Thoracic aorta (tissue), 2 donors: ENCODE measurements around the gene NOS3. TPM values are rescaled to one million over a fixed set of nuclear protein-coding genes. Genes with fewer than 3 reads are reported as not detected.

Experiments used
- ATAC-seq: fragments of 150-250 bp; one replicate; pipeline ENCODE4 v1.8.0; 2017; ENCODE audit warnings: low read depth; ENCODE audit not compliant: insufficient number of reproducible peaks, low FRiP score
- DNase-seq: peaks from one replicate; pipeline ENCODE4 v3.0.0-alpha.2; 2020; ENCODE audit warnings: low spot score
- H3K27ac ChIP-seq, 2 donors: fragments of 200-600 bp; sonication (generic); 1 replicate in 1 of 2; 2 replicates in 1 of 2; pipeline ENCODE4 v1.5.1; 2016; ENCODE audit warnings: mild to moderate bottlenecking in 2 of 2, moderate library complexity in 2 of 2
- H3K27me3 ChIP-seq: fragments of 200-600 bp; sonication (generic); replicated peaks from 2 replicates; pipeline ENCODE4 v1.6.0; 2016; ENCODE audit warnings: mild to moderate bottlenecking; ENCODE audit not compliant: insufficient read depth
- H3K36me3 ChIP-seq: fragments of 200-600 bp; sonication (generic); one replicate; pipeline ENCODE4 v1.5.1; 2016
- H3K4me1 ChIP-seq, 2 donors: fragments of 200-600 bp; sonication (generic); 1 replicate in 1 of 2; 2 replicates in 1 of 2; pipeline versions ENCODE4 v1.5.1 to v1.6.0; 2016; ENCODE audit warnings: low read depth in 2 of 2, mild to moderate bottlenecking in 1 of 2; ENCODE audit not compliant: control insufficient read depth in 1 of 2
- H3K4me3 ChIP-seq: fragments of 200-600 bp; sonication (generic); 2 replicates; pipeline ENCODE4 v1.5.1; 2016; ENCODE audit warnings: mild to moderate bottlenecking
- H3K9me3 ChIP-seq: fragments of 200-600 bp; sonication (generic); 2 replicates; pipeline ENCODE4 v1.5.1; 2016
- total RNA-seq, 2 donors: library from RNA; depleted of rRNA; stranded (reverse); fragments of >200 nt; gene quantifications; one replicate each; pipeline versions ENCODE4 v1.1.0 to v1.2.3, GENCODE V29; 2016
- TF ChIP-seq, protein P1 (sequence below): fragments of 200-600 bp; sonication (generic); IDR thresholded peaks from one replicate; pipeline ENCODE4 v1.5.1; 2019; ENCODE audit warnings: antibody characterized with exemption

NOS3 gene
- total RNA-seq, 2 donors from 2014 or later, result 8.4 to 18.6 TPM

DNA sequence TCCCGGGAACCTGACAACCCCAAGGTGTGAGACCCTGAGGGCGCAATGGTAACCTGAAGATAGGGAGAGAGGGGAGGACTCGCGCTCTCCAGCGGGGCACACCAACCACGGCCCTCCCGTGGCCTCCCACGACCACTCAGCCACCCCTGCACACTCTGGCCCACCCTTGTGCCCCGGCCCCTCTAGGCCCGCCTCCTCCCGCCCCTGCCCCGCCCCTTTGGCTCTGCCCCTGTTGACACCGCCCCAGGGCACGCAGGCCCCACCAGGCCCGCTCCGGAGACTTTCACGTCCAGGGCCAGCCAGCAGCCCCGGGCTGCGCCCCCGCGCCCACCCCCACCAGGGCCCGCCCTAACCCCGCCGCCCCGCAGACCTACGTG is 22.5 kb downstream of the NOS3 start:
- Histone ChIP-seq H3K4me3 (peak overlapping the region; percentile 66), H3K27ac (no peak overlapping the region), H3K27me3 (peaks cover 4% of the 10 kb centered on the region), H3K9me3 (no peaks in the 10 kb centered on the region), H3K4me1 (peaks cover 9 to 22% of the 10 kb centered on the region in 2 donors), H3K36me3 (no peaks in the 10 kb centered on the region)
- ATAC-seq (no peak), DNase-seq (no peak)
- TF ChIP-seq, protein P1, sequence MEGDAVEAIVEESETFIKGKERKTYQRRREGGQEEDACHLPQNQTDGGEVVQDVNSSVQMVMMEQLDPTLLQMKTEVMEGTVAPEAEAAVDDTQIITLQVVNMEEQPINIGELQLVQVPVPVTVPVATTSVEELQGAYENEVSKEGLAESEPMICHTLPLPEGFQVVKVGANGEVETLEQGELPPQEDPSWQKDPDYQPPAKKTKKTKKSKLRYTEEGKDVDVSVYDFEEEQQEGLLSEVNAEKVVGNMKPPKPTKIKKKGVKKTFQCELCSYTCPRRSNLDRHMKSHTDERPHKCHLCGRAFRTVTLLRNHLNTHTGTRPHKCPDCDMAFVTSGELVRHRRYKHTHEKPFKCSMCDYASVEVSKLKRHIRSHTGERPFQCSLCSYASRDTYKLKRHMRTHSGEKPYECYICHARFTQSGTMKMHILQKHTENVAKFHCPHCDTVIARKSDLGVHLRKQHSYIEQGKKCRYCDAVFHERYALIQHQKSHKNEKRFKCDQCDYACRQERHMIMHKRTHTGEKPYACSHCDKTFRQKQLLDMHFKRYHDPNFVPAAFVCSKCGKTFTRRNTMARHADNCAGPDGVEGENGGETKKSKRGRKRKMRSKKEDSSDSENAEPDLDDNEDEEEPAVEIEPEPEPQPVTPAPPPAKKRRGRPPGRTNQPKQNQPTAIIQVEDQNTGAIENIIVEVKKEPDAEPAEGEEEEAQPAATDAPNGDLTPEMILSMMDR, result no peak

DNA sequence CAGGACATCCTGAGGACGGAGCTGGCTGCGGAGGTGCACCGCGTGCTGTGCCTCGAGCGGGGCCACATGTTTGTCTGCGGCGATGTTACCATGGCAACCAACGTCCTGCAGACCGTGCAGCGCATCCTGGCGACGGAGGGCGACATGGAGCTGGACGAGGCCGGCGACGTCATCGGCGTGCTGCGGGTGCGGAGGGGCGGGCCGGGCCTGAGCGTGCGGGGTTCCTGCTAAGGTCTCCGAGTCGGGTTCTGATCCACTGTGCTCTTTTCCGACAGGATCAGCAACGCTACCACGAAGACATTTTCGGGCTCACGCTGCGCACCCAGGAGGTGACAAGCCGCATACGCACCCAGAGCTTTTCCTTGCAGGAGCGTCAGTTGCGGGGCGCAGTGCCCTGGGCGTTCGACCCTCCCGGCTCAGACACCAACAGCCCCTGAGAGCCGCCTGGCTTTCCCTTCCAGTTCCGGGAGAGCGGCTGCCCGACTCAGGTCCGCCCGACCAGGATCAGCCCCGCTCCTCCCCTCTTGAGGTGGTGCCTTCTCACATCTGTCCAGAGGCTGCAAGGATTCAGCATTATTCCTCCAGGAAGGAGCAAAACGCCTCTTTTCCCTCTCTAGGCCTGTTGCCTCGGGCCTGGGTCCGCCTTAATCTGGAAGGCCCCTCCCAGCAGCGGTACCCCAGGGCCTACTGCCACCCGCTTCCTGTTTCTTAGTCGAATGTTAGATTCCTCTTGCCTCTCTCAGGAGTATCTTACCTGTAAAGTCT is 23.1 kb downstream of the NOS3 start:
- Histone ChIP-seq H3K27ac (no peak overlapping the region), H3K9me3 (no peaks in the 10 kb centered on the region), H3K36me3 (no peaks in the 10 kb centered on the region), H3K27me3 (peaks cover 4% of the 10 kb centered on the region), H3K4me3 (peak overlapping the region; percentile 66), H3K4me1 (peaks cover 9 to 23% of the 10 kb centered on the region in 2 donors)
- TF ChIP-seq, protein P1, result no peak
- DNase-seq (peak; percentile 27), ATAC-seq (no peak)

DNA sequence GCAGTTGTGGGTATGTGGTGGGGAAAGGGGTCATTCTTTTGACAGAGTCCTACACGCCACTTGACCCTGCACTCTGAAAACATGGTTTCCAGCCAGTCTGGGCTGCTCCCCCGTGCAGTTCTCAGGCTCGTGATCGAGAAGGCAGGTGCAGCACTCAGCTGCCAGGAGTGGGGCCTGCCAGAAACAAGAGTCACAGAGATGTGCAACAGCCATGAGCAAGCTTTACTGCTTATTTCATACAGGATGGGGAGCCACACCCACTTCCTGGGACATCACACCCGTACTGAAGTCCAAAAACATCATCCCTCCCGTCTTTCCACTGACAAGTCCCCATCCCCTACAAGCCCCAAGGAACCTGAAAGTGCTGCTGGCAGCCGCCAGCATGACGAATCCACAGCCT is 24.1 kb downstream of the NOS3 start:
- DNase-seq (no peak), ATAC-seq (no peak)
- no peak overlapping the region for H3K27ac ChIP-seq
- H3K36me3 ChIP-seq, result no peaks in the 10 kb centered on the region
- H3K27me3 ChIP-seq, result peaks cover 2% of the 10 kb centered on the region
- H3K9me3 ChIP-seq, result no peaks in the 10 kb centered on the region
- no peak overlapping the region for H3K4me3 ChIP-seq
- TF ChIP-seq, protein P1, result no peak
- H3K4me1 ChIP-seq, result peaks cover 9 to 26% of the 10 kb centered on the region in 2 donors

DNA sequence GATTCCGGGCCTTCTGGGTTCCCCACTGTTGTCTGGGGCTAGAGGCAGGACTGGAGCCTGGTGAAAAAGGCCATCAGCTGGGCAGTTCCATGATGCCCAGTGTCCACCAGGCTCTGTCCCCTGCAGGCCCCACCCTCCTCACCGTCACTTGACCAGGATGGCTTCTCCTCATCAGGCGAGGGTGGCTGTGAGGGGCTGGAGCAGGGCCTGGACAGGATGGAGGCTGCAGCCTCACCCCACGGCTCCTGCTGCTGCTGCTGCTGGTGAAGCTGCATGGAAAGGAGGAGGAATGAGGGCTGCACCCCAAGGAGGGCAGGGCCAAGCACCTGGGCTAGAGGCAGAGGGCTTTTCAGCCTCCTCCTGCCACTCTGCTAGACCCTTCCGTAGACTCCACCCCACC is 25.1 kb downstream of the NOS3 start:
- Histone ChIP-seq H3K27ac (no peak overlapping the region), H3K4me3 (no peak overlapping the region), H3K27me3 (no peaks in the 10 kb centered on the region), H3K36me3 (no peaks in the 10 kb centered on the region), H3K4me1 (peaks cover 9 to 26% of the 10 kb centered on the region in 2 donors), H3K9me3 (no peaks in the 10 kb centered on the region)
- TF ChIP-seq, protein P1, result no peak
- DNase-seq (no peak), ATAC-seq (no peak)

DNA sequence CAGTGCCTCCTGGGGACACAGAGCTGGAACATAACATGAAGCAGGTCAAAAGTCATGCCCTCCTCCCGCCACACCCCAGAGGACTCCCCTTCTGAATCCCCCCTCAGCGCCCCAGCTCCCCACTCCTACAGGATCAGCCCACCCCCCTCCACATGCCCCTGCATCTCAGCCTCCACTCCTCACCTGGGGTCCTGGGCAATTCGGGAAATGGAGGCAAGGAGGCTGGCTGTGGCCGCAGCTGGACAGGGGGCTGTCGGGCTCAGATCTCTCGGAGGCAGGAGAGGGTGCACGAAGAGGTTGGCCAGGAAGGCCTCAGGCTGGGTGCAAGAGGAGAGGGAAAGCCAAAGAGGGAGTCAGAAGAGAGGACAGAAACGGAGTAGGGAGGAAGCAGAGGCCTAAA is 25.7 kb downstream of the NOS3 start:
- H3K4me1 ChIP-seq, result peaks cover 9 to 26% of the 10 kb centered on the region in 2 donors
- H3K4me3 ChIP-seq, result no peak overlapping the region
- no peak overlapping the region for H3K27ac ChIP-seq
- TF ChIP-seq, protein P1, result no peak
- no peaks in the 10 kb centered on the region for H3K36me3 ChIP-seq
- DNase-seq (no peak), ATAC-seq (no peak)
- H3K9me3 ChIP-seq, result no peaks in the 10 kb centered on the region
- no peaks in the 10 kb centered on the region for H3K27me3 ChIP-seq
